HUES6 (cell line): ENCODE measurements around the gene RSPRY1.

Experiments used
- H3K27ac ChIP-seq: 2 replicates; pipeline ENCODE4 v1.7.0; 2013; ENCODE audit warnings: low read depth, mild to moderate bottlenecking, low read length, inconsistent platforms
- H3K27me3 ChIP-seq: 2 replicates; pipeline ENCODE4 v1.6.1; 2013; ENCODE audit warnings: low read length; ENCODE audit not compliant: control insufficient read depth, insufficient read depth
- H3K36me3 ChIP-seq: 2 replicates; pipeline ENCODE4 v1.6.1; 2013; ENCODE audit warnings: low read length; ENCODE audit not compliant: control insufficient read depth, insufficient read depth
- H3K4me1 ChIP-seq: 2 replicates; pipeline ENCODE4 v1.6.1; 2013; ENCODE audit warnings: low read length; ENCODE audit not compliant: control insufficient read depth, insufficient read depth
- H3K4me3 ChIP-seq: 2 replicates; pipeline ENCODE4 v1.5.1; 2013; ENCODE audit warnings: low read depth, low read length
- H3K9ac ChIP-seq: one replicate; pipeline ENCODE4 v1.6.1; 2013; ENCODE audit warnings: mild to moderate bottlenecking, low read length
- H3K9me3 ChIP-seq: 2 replicates; pipeline ENCODE4 v1.6.1; 2013; ENCODE audit warnings: low read depth, low read length; ENCODE audit not compliant: control insufficient read depth, insufficient read depth

The RSPRY1 gene

DNA sequence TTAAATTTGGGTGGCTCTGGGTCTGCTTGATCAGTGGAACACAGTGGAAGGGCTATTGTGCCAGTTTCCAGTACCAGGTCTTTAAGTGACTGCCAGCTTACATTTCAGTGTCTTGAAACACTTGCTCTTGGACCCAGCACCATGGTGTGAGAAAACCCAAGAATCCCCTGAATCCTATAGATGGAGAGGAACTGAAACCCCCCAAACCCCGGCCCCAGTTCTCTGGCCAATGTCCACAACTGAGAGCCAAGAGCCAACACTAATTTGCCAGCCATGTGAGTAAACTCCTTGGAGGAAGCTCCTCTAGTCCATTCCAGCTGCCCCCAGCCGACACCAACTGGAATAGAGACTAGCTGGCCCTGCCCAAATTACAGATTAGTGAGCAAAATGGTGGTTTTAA is 56.5 kb downstream of the RSPRY1 start:
- Histone ChIP-seq H3K9me3 (no peaks in the 10 kb centered on the region), H3K4me3 (no peak overlapping the region), H3K4me1 (peaks cover 8% of the 10 kb centered on the region; the same call in 1 of the 2 replicates), H3K36me3 (peaks cover 20% of the 10 kb centered on the region), H3K27ac (no peak overlapping the region), H3K9ac (no peak overlapping the region), H3K27me3 (no peaks in the 10 kb centered on the region)

DNA sequence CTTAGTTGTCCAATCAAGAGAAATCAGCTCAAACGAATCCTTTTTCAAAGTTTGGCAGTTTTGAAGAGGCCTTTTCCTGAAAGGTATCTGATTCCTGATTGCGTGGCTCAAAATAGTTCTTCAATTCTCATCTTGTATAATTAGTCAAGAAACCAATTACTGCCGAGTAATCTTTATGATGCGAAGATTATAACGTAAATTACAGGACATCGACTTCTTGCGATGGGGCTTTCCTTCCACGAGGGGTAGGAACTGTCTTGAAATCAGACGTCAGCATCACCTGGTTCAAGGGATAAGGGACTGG is 58.3 kb downstream of the RSPRY1 start:
- H3K36me3 ChIP-seq, result peaks cover 9% of the 10 kb centered on the region
- H3K27me3 ChIP-seq, result no peaks in the 10 kb centered on the region
- H3K4me3 ChIP-seq, result peak overlapping the region; percentile 63
- H3K4me1 ChIP-seq, result peaks cover 8% of the 10 kb centered on the region; the same call in 1 of the 2 replicates
- peak overlapping the region; percentile 1 for H3K9ac ChIP-seq
- H3K27ac ChIP-seq, result no peak overlapping the region
- no peaks in the 10 kb centered on the region for H3K9me3 ChIP-seq

DNA sequence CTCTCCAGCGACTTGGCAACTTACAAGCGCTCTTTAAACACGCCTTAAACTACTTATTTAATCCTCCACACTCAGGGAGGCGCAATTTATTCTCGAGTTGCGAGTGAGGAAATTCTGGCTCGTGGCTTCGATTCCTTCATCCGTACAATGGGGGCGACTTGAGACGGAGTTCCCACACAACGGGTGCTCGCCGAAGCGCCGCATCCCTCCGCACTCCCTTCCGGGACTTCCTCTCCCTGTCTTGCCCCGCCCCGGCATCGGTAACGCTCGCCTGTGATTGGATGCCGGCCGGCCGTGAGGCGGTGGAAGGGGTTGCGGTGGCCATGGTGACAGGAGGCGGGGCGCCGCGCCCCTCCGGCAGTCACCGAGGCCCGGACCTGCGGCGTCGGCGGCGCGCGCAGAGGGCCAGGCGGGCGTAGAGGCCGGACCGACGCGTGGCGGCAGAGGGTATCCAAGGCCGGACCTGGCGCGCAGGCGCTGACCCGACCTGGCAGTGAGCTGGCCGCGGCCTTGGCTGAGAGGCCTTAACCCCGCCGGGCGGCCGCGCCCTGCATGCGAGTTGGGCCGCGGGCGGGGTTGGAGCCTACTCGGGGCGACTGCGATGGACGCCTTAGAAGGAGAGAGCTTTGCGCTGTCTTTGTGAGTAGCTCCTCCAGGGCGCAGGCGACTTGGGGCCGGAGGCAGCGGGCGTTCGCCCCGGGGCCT is 58.8 kb downstream of the RSPRY1 start, which contains the start of gene ARL2BP:
TSS of gene ARL2BP (plus strand) at position 493 of the 705 bp plus-strand sequence. CDS start at position 602, 109 bp downstream.
- Histone ChIP-seq H3K9ac (peak within 1 kb of the TSS; percentile 70), H3K4me3 (peak within 1 kb of the TSS; percentile 63), H3K9me3 (no peaks in the 10 kb centered on the region), H3K27ac (peak within 1 kb of the TSS; percentile 32; the same call in 1 of the 2 replicates), H3K4me1 (peaks cover 8% of the 10 kb centered on the region; the same call in 1 of the 2 replicates), H3K27me3 (no peaks in the 10 kb centered on the region), H3K36me3 (peaks cover 11% of the 10 kb centered on the region)

DNA sequence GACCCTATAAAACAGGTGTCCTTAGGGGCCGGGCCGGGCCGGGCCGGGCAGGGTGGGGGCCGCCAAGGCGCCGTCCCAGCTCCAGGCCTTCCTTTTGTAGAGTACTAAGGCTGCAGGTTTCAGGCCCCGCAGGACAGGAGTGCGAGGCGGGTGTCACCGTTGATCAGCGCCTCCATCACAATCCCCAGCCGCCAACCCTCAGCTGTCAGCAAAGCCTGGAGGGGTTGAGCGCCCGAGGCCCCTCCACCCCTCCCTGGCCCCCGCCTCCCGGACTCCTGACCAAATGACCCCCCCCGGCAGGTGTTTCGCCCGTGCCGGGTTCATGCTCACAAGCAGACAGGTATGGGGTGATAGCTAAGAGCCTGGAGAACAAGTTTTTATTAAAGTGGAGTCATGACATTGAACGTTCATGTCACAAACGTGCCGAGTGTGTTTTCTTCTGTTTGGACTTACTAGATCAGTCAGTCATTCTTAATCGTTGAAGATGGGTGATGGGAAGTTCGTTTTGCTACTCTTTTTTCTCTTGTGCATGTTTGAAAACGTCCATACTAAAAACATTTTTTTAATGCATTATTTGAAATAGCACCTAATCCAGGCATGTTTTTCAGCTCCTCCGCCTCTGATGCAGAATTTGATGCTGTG is 59.5 kb downstream of the RSPRY1 start:
- peak overlapping the region; percentile 70 for H3K9ac ChIP-seq
- H3K4me3 ChIP-seq, result peak overlapping the region; percentile 63
- H3K27ac ChIP-seq, result peak overlapping the region; percentile 32; the same call in 1 of the 2 replicates
- peaks cover 13% of the 10 kb centered on the region for H3K36me3 ChIP-seq
- peaks cover 8% of the 10 kb centered on the region; the same call in 1 of the 2 replicates for H3K4me1 ChIP-seq
- no peaks in the 10 kb centered on the region for H3K9me3 ChIP-seq
- no peaks in the 10 kb centered on the region for H3K27me3 ChIP-seq

DNA sequence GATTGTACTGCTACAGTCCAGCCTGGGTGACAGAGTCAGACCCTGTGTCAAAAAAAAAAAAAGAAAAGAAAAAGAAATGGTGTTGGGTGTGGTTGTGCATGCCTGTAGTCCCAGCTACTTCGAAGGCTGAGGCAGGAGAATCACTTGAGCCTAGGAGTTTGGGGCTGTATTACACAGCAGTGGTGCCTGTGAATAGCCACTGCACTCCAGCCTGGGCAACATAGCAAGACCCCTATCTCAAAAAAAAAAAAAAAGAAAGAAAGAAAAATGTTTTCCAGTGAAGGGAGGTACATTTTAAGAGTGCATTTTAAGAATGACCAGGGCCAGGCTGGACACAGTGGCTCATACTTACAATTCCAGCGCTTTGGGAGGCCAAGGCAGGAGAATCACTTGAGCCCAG is 65.2 kb downstream of the RSPRY1 start:
- Histone ChIP-seq H3K27ac (no peak overlapping the region), H3K4me3 (no peak overlapping the region), H3K9me3 (no peaks in the 10 kb centered on the region), H3K4me1 (no peaks in the 10 kb centered on the region), H3K27me3 (no peaks in the 10 kb centered on the region), H3K9ac (no peak overlapping the region), H3K36me3 (peaks cover 41% of the 10 kb centered on the region)

DNA sequence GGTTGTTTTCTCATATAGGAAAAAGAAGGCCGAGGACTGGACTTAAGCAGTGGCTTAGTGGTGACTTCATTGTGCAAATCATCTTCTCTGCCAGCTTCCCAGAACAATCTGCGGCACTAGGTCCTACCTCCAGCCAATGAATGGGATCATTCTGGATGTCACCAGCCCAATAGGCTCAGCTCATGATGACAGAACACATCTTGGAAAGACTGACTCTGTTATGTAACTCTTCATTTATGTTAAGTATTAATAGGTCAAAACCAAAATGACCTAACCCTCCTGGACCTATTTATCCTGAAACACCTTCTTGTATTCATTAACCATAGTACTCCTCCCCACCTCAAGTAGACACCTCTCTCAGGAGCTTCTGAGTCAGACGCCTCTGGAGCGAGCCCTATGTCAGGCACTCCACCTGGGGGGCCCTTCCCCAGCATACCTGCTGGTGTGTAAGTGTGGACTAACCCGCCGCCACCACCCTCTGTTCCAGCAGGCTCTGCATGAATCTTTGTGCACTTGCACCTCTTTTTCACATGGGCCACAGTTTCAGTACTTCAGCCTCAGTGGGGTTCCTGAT is 66.1 kb downstream of the RSPRY1 start:
- Histone ChIP-seq H3K4me3 (no peak overlapping the region), H3K36me3 (peaks cover 41% of the 10 kb centered on the region), H3K9me3 (no peaks in the 10 kb centered on the region), H3K4me1 (no peaks in the 10 kb centered on the region), H3K9ac (no peak overlapping the region), H3K27me3 (no peaks in the 10 kb centered on the region), H3K27ac (no peak overlapping the region)

DNA sequence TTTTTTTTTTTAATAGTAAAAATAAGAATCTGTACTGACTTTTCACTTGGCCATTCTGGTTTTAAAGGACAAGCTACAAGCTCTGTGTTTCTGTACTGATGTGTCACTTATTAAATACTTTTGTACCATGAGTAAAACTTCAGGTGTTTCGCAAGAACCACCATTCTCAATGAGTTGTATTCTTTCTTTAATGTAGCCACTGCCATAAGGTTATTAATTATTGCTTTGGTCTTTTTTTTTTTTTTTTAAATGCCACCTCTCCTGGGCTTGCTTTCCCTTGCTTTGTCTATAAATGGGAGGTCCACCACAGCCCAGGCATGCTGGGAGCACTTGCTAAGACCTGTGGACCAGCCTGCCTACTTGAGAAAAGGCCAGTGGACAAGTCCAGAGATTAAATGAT is 67.3 kb downstream of the RSPRY1 start:
- no peak overlapping the region for H3K4me3 ChIP-seq
- no peaks in the 10 kb centered on the region for H3K27me3 ChIP-seq
- no peak overlapping the region for H3K9ac ChIP-seq
- H3K36me3 ChIP-seq, result peaks cover 41% of the 10 kb centered on the region
- H3K9me3 ChIP-seq, result no peaks in the 10 kb centered on the region
- no peaks in the 10 kb centered on the region for H3K4me1 ChIP-seq
- no peak overlapping the region for H3K27ac ChIP-seq

DNA sequence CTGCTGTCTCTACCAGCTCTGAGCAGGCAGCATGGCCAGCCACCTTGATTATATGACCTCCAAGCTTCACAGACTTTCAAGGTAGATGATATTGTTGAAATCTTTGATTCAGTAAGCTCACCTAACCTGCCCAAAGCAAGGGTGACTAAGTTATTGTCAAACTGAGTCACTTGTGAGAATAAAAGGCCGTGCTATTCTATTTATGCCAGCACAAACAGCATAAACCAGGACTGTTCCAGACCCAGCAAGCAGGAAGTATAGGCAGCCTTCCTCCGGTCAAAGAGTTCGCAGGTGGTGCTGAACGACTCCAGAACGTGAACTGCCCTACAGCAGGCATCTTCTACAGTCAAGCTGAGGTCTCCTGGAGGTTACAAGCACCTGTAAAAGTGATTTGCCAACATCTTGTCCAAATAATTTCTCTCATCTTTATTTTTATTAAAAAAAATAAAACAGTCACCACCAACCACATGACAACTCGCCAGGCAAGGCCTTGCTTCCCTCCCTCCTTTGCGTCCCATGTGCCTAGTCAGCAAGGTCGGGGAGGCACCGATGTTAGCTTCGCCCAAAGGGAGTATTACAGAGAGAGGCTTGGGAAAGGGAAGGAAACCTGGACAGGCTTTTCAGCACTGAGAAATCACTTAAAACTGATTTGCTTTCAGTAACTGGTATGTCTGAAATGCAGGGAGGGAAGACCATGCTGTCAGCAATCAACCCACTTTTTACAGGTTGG is 69.7 kb downstream of the RSPRY1 start:
- H3K4me1 ChIP-seq, result peaks cover 10% of the 10 kb centered on the region
- no peaks in the 10 kb centered on the region for H3K27me3 ChIP-seq
- no peak overlapping the region for H3K9ac ChIP-seq
- no peak overlapping the region for H3K4me3 ChIP-seq
- no peak overlapping the region for H3K27ac ChIP-seq
- no peaks in the 10 kb centered on the region for H3K9me3 ChIP-seq
- peaks cover 26% of the 10 kb centered on the region for H3K36me3 ChIP-seq

DNA sequence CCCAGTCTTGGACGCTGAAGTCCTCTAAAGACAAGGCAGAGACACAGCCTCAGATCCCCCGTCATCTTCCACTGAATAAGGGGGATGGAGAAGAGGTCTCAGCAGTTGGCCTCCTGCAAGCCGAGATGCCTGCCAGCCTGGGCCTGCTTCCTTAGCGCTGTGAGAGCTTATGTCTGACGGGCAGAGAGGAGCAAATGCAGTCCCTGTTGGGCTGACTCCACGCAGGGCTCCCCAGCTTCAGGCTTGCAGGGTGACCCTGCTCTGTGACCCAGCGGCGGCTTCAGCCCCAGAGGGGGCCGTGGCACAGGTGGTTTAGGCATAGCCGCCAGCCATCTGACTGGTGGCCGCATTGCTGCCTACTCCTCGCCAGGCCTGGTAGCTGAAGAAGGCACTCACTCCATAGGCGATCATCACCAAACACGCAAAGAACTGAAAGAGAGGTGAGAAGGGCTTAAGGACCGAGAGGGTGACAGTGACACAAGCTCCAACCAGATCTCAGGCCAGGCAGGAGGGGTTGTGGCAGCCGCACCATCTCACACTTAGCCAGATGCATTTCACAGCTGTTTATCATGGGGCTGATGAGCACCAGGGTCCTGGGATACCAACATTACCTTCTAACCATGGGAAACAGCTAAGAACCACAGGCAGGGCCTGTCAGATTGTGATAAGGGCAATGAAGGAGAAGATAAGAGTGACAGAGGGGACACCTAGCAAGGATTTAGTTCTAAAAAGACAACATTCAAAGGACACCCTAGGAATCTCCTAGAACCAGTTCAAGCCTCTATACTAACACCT is 70.7 kb downstream of the RSPRY1 start:
- Histone ChIP-seq H3K27ac (no peak overlapping the region), H3K9ac (peak overlapping the region; percentile 8), H3K4me1 (peaks cover 10% of the 10 kb centered on the region), H3K4me3 (no peak overlapping the region), H3K36me3 (peaks cover 17% of the 10 kb centered on the region), H3K9me3 (no peaks in the 10 kb centered on the region), H3K27me3 (no peaks in the 10 kb centered on the region)

DNA sequence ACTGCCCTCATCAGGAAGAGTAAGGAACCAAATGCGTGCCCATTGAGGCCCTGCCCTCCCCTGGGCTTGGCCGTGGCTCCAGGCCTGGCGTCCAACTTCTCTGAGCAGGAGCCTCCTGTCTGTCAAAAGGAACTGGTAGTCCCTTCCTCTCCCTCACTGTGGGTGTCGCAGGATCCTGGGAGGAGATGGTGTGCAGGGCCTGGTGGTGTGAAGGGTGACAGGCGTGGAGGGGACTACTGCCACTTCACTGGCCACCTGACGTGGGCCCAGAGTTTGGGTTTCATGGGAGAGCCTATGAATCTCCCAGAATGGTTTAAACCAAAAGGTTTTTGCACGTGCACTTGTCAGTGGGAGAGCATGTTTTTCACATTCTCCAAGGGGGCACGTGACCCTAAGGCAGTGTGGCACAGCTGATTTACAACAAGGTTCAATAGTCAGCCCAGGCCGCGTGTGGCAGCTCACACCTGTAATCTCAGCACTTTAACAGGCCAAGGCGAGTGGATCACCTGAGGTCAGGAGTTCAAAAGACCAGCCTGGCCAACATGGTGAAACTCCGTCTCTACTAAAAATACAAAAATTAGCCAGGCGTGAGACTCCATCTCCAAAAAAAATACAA is 71.4 kb downstream of the RSPRY1 start:
- H3K27me3 ChIP-seq, result no peaks in the 10 kb centered on the region
- H3K4me1 ChIP-seq, result peaks cover 10% of the 10 kb centered on the region
- no peak overlapping the region for H3K27ac ChIP-seq
- no peaks in the 10 kb centered on the region for H3K9me3 ChIP-seq
- H3K4me3 ChIP-seq, result no peak overlapping the region
- no peak overlapping the region for H3K9ac ChIP-seq
- peaks cover 9% of the 10 kb centered on the region for H3K36me3 ChIP-seq
